ENCODE results near the gene TES. TPM values are rescaled to one million over a fixed set of nuclear protein-coding genes. Genes with fewer than 3 reads are reported as not detected.

The TES gene
- total RNA-seq, 1 experiment from 2014 or later: 120 TPM

DNA sequence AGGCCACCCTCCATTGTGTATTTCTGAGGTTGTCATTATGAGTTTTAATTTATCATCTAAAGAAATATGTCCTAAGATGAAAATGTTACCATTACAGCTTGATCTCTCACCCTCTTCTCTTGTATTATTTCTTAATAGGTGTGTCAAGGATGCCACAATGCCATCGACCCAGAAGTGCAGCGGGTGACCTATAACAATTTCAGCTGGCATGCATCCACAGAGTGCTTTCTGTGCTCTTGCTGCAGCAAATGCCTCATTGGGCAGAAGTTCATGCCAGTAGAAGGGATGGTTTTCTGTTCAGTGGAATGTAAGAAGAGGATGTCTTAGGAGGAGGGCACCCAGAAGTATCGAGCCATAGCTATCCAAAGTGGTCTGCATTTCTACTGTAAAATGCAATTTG lies 46.8 kb downstream of the TES start:
- Histone ChIP-seq H3K9ac (ENCODE audit: low read length) (no peak overlapping the region), H3K9me2 (replicated peaks; ENCODE audit: low read length) (no peaks in the 10 kb centered on the region), H2AFZ (ENCODE audit: low read length) (no peak overlapping the region), H3K4me1 (ENCODE audit: insufficient read depth, low read length) (peaks cover 18% of the 10 kb centered on the region), H4K20me1 (ENCODE audit: low read length) (no peaks in the 10 kb centered on the region), H3K4me2 (ENCODE audit: low read length) (no peak overlapping the region), H3K9me3 (ENCODE audit: low read length) (no peaks in the 10 kb centered on the region), H3K27me3 (ENCODE audit: low read length) (no peaks in the 10 kb centered on the region), H3K4me3 (ENCODE audit: low read length) (no peak overlapping the region), H3K27ac (ENCODE audit: low read length) (no peak overlapping the region), H3K36me3 (ENCODE audit: low read depth, low read length) (peaks cover 40% of the 10 kb centered on the region), H3K79me2 (ENCODE audit: low read length) (no peaks in the 10 kb centered on the region), H3F3A (ENCODE audit: low read length, unreplicated experiment) (no peaks in the 10 kb centered on the region)
- DNase-seq (no peak), ATAC-seq (no peak)
- no peak for TF ChIP-seq CTCF (conservative IDR thresholded peaks at IDR 0.05; ENCODE audit: low read depth, low read length)
- TF ChIP-seq EZH2 (IDR thresholded peaks at IDR 0.05; ENCODE audit: low read length, unreplicated experiment): no peak
- no peak for TF ChIP-seq EZH2phosphoT487 (IDR thresholded peaks at IDR 0.05; ENCODE audit: borderline replicate concordance, low read length)
- no TSS peak for BruUV-seq (replicated peaks)
- intact Hi-C loops (cut with micrococcal nuclease): loop anchor here (5.0 kb wide), 1 partner anchor 85 kb away; no protein-coding TSS in a partner anchor
- POLR2A ChIA-PET (ENCODE audit: unreplicated experiment): interaction anchor here (0.6 kb wide), 1 partner anchor 81 kb away, joined by 3 read pairs; no protein-coding TSS in a partner anchor
- CTCF ChIA-PET: interaction anchor here (0.5 to 2.1 kb wide), 2 partner anchors 164 to 269 kb away, joined by 3 to 9 read pairs; no protein-coding TSS in a partner anchor

GRCh38 chr7:116258734-116259133 lies 48.4 kb downstream of the TES start:
- no peak overlapping the region for H2AFZ ChIP-seq (ENCODE audit: low read length)
- H3K27ac ChIP-seq (ENCODE audit: low read length): peak overlapping the region; percentile 34; the same call in 1 of the 2 replicates
- H3K9me3 ChIP-seq (ENCODE audit: low read length): no peaks in the 10 kb centered on the region
- H3K79me2 ChIP-seq (ENCODE audit: low read length): no peaks in the 10 kb centered on the region
- intact Hi-C loops (cut with micrococcal nuclease): loop anchor here (1.0 to 5.0 kb wide), 9 partner anchors 58 to 550 kb away; partner anchors contain the start of gene MET
- TF ChIP-seq EZH2phosphoT487 (IDR thresholded peaks at IDR 0.05; ENCODE audit: borderline replicate concordance, low read length): no peak
- TF ChIP-seq CTCF (conservative IDR thresholded peaks at IDR 0.05; ENCODE audit: low read depth, low read length): peak; percentile 89
- no peak for TF ChIP-seq EZH2 (IDR thresholded peaks at IDR 0.05; ENCODE audit: low read length, unreplicated experiment)
- no peak overlapping the region for H3K4me2 ChIP-seq (ENCODE audit: low read length)
- H3F3A ChIP-seq (ENCODE audit: low read length, unreplicated experiment): no peaks in the 10 kb centered on the region
- no peaks in the 10 kb centered on the region for H4K20me1 ChIP-seq (ENCODE audit: low read length)
- DNase-seq: peak; percentile 78
- H3K27me3 ChIP-seq (ENCODE audit: low read length): no peaks in the 10 kb centered on the region
- ChIA-PET CTCF (interaction anchor here (0.5 to 2.1 kb wide), 5 partner anchors 13 to 330 kb away, joined by 4 to 12 read pairs (median 7); no protein-coding TSS in a partner anchor), POLR2A (ENCODE audit: unreplicated experiment) (interaction anchor here (0.6 to 0.7 kb wide), 3 partner anchors 57 to 289 kb away, joined by 4 to 5 read pairs (median 4); no protein-coding TSS in a partner anchor)
- H3K36me3 ChIP-seq (ENCODE audit: low read depth, low read length): peaks cover 25% of the 10 kb centered on the region
- H3K9me2 ChIP-seq (replicated peaks; ENCODE audit: low read length): no peaks in the 10 kb centered on the region
- ATAC-seq: 0 out of 2 replicates have a peak, but pooled peaks have one; percentile 16
- no peak overlapping the region for H3K4me3 ChIP-seq (ENCODE audit: low read length)
- no TSS peak for BruUV-seq (replicated peaks)
- peaks cover 18% of the 10 kb centered on the region for H3K4me1 ChIP-seq (ENCODE audit: insufficient read depth, low read length)
- H3K9ac ChIP-seq (ENCODE audit: low read length): no peak overlapping the region
